NCI-H128 (cell line): ENCODE results near the gene MRFAP1L1.
"Not testable (repeated sequence)": the region's sequence is repeated elsewhere in the genome, so short reads cannot be mapped to it uniquely, and the experiment has no call there.

Source experiments
- DNase-seq: peaks from one replicate; lab custom pipeline; 2025; ENCODE audit not compliant: unreplicated experiment; lab: John Stamatoyannopoulos, UW

Gene MRFAP1L1

DNA sequence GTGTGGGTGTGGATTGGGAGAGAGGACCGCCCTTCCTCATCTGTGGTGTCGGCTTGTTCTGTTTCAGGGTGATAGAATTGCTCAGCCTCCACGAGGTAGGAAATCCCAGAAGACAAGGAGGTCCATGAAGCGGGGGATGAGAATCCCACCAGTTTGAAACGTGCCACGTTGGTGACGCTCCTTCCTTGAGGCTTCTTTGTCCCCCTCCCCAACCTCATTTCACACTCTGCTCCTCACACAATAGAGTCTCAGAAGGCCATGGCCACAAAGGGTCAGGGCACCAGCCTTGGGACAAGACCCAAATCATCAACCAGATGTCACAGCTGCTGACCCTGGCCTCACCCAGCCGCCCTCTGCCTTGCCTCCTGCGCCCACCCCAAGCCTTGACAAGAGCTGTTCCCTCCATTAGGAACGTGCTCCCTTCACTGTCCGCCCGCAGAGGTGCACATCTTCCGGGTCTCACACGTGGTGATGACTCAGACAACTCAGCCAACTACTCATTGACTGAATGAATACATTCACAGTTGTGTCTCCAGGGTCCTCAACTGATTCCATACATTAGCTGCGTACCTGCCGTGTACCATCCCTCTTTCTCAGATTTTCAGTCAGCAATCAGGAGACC, 24.6 kb upstream of the MRFAP1L1 start:
- DNase-seq, result no peak

DNA sequence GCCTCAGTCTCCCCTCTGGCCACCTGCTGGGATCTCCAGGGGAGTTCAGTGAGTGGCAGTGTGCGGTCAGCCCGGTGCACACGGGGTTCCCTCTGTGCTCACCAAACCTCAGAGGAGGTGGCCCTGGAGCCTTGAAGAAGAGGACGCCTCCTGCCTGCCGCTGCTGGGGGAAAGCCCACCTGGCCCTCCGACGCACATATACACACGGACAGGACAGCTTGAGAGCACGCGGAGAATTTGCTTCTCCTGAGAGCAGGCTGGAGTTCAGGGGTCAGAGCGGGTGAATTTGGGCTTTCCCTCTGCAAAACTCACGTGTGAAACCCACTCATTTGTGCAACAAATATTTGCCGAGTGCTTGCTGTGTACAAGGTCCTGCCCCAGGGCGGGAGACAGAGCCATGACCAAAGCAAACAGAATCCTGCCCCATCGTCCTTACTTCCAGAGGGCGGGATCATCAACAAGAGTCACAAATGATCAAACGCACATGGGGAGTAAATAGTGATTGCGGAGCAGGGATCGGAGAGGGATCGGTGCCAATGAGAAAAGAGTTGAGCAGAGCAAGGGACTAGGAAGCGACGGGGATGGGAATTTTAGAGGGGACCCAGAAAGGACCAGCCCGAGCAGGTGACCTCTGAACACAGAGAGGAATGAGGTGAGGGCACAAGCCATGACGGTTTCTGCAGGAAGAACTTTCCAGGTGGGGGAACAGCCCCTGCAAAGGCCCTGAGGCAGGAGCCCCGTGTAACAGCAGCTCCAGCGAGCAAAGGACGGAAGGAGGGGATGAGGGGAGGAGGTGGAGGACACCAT, 23.9 kb upstream of the MRFAP1L1 start:
- no peak for DNase-seq

DNA sequence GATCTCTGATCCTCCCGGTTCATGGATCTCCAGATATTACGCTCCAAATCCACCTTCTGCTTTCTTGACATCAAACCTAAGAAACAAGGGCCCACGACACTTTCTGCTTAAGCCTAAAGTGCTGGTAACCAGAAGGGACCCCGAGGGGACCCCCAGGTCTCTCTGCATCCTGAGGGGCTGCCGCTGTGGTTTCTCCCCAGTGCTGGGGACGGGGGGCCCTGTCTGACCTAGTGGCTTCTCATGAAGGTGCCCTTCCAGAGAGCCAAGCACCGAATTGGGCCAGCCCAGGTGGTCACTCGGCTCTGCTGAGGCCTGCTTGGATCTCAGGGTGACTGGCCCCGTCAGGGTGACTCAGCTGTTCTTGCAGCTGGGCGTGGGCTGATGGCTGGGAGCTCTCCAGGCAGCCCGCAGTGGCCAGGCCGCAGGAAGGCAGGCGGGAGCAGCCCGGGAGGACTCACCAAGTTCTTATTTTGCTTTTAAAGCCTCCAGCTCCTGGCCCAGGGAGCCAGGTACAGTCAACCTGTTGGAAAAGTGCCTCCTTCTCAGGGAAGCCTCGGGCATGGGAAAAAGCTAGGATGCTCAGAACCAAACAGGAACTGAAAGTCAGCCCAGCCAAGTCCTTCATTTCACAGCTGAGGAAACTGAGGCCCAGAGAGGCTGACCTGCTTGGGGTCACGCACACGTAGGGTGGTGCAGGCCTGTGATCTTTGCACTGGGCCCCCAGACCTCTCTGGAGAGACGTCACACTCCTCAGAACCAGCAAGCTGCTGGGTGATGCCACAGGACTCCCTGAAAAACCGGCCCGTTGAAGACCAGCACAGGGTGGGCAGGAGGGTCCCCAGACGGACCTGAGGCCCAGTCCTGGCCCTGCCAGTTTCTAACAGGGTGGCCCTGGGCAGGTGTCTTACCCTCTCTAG, 23.0 kb upstream of the MRFAP1L1 start:
- no peak for DNase-seq

DNA sequence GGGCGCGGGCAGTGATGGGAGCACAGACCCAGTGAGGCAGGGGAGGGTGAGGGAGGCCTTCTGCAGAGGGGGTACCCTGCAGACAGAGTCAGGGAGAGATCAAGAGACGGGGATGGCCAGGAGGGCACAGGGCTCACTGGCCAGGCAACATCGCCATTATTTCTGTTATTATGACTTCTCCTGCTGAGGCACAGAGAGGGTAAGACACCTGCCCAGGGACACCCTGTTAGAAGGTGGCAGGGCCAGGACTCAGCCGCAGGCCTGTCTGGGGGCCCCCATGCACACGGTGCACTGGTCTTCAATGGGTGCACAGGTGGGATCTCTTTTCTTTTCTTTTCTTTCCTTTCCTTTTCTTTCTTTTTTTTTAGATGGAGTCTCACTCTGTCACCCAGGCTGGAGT, 22.1 kb upstream of the MRFAP1L1 start:
- DNase-seq, result no peak

DNA sequence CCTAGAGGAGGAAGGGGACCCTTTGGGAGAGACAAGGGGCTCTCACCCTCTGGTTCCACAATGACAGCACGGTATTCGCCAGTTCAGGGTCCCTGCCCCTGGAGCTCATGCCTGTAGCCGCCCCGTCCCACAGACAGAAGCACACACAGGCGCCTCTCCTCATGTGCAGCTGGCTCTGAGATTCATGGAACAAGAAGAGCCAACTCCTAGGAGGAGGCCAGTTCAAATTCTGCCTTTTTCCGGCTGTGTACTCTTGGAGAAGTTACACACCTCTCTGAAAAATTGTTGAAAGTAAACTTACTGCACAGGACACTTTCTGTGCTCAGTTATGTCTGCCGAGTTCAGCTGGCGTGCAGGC, 21.6 kb upstream of the MRFAP1L1 start:
- DNase-seq, result no peak

DNA sequence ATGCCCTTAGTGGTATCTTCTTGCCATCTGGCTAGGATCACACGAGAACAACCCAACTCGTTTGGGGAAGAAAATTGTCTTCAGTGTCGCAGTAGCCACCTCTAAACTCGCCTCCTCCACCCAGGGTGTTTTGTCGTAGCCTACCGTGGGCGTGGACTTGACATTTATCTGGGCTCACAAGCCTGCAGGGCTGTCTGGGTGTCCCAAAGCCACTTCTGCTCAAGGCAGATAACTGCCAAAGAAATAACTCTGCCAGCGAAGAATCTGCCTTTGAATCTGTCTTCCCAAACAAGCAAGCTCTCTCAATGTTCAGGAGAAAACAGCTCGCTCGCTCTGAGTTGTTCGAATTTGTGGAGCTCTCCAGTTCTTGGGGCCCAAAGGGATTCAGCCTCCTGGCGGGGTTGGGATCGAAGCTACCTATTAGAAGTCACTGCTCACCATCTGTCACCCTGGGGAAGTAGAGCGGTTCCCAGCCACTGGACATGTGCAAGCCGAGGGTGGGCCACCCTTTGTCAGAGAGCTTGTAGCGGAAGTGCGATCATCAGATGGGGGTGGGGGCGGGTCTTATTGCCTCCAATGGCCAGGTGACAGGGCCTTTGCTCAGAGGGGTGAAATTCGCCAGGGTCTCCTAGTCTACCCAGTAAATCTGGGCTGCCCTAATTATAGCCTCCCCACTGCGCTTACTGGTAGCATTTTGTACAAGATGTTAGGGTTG, 21.1 kb upstream of the MRFAP1L1 start:
- no peak for DNase-seq

DNA sequence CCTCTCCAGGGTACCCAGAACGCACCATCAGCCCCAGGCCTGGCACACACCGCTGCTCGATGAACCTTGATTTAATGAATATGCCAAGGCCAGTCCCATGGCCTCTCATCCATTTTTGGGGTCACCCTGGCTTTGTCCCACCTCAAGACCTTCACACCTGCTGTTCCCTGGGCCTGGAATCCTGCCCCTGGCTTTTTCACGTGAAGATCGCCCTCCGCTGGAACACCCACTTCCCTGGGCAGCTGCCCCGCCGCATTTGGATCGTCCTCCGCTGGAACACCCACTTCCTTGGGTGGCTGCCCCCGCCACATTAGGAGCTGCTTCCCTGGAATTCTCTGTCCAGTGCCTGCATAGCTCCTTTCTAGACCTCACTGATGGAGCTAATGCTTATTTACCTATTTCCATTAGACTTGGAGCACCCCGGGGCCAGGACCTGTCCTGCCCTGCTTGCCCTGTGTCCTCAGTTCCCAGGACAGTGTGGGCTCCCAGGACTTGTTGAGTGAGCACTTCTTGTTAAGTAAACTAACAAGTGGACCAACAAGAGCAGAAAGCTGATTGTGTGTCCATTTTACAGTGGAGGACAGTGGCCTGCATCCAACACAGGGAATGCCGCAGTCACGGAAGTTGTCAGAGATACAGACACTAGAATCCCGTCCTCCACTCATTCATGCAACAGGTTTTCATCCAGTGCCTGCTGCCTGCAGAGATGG, 18.8 kb upstream of the MRFAP1L1 start:
- no peak for DNase-seq

DNA sequence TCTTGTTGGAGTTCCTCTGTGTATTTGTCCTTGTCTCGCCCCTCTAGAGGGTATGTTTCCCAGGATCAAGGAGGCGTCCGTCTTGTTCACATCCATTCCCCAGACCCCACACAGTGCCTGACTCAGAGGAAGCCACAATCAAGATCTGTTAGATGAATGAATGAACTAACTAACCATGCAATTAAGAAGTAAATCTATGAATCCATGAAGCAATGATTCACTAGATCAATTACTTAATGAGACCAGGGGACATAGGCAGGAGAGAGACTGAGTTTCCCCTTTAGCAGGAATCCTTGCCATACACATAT, 18.2 kb upstream of the MRFAP1L1 start:
- DNase-seq, result no peak

DNA sequence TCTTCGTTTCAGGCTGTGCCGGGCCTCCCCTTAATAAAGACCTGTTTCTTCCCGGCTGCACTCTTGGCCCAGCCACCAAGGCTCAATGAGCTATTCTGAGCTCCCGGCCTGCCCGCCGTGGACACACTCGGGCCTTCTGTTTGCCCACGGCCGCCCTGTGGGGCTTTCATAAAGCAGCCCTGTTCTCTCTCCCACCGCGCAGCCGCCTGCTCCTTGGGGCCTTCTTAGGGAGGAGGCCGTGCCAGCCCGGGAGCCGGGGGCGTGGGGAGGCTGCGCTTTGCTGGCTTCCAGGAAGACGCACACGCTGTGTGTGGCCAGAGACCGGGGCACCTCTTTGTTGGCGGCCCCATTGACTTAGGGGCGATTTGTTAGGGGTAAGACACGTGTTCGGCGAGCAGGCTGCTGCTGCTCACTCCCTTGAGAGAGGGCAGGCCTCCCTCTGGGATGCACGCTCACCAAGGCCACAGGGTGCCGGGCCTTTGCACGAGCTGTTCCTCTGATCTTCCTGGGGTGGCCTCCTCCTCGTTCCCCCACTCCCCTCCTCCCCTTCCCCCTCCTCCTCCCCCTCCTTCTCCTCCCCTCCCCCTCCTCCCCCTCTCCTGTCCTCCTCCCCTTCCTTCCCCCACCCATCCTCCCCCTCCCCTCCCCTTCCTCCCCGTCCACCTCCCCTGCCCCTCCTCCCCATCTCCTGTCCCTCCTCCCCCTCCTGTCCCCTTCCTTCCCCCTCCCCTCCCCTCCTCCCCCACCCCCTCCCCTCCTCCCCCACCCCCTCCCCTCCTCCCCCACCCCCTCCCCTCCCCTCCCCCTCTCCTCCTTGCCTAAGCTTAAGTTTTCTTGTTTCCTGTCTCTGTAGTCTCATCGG, 17.6 kb upstream of the MRFAP1L1 start:
- DNase-seq, result no peak

DNA sequence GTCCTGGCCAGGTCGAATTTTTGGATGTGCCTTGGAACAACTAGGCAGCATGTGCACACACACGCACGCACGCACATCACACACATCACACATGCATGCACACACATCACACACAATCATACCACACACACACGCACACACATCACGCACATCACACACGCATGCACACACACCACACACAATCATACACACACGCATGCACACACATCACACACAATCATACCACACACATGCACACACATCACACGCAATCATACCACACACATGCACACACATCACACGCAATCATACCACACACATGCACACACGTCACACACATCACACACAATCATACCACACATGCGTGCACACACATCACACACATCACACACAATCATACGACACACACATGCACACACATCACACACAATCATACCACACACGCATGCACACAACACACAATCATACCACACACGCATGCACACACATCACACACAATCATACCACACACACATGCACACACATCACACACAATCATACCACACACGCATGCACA, 15.8 kb upstream of the MRFAP1L1 start:
- DNase-seq, result not testable (repeated sequence)

DNA sequence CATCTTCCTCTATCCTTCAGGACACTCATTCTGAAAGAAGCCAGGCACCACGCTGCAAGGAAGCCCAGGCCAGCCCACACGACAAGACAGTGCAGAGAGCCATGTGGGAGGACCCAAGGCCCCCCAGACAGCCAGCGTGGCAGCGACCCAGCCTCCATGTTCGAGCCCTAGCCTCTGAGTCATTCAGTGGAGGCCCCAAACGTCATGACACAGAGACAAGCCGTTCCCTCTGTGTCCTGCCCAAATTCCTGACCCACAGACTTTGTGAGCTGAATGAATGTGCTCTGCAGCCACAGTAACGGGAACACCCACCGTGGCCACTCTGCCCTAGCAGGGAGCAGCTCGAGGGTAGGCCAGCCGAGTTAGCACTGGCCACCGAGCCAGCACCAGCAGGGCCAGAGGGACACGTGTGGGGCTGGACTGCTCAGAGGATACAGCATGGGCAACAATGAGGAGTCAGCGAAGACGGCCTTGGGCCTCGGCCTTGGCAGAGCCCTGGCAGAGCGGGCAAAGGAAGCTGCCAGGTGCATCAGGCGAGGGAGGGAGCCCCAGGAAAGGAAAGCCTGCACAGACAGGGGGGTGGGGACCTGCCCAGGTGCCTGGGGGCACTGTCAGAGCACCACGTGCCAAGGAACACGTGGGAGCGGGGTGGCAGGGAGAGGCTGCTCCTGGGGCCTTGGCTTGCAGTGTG, 14.9 kb upstream of the MRFAP1L1 start:
- no peak for DNase-seq

DNA sequence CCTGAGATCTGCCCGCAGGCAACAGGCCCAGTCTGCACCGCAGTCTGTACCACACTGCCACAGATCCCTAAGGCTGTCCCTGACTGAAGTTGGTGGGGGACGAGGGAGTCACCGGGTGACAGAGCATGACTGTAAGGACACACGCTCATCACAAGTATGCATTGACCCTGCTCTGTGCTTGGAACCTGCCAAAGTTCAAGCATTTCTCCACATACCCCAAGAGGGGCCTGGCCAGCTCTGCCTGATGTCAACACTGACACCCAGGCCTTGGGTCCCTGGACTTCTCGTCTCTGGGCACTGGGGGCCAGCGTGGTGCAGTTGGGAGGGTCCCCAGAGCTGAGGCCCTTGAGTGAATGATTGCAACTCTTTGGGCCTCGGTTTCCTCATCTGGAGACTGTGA, 14.2 kb upstream of the MRFAP1L1 start:
- no peak for DNase-seq

DNA sequence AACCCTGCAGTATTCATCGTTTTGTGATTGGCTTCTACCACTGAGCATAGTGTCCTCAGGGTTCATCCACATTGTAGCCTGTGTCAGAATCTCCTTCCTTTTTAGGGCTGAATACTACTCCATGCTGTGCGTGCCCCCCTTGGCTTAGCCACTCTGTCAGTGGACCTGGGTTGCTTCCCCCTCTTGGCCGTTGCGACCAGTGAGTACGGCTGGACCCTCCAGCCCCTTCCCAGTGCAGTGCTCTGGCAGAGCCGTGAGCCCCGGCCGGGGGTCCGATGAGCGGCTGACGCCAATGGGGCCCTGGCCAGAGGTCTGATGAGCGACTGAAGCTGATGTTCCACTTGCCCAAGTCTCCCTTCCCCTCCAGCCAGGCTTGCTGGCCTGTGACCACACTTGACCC, 13.2 kb upstream of the MRFAP1L1 start:
- no peak for DNase-seq

DNA sequence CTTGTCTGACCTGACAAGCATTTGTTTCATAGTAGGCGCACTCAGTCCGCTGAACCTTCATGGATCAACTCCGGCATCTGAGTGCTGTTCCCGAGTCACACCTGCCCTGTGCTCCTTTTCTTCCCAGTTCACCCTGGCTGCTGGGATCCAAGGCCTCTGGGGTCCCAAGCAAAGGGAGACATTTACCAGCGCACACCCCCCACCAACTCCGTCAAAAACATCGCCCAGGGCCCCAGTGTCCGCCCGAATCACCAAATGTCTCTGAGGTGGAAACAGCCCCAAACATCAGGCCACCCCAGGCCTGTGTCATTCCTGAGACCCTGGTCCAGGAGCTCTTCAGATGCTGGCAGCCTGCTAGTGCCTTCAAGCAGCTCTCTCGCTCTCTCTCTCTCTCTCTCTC, 11.5 kb upstream of the MRFAP1L1 start:
- no peak for DNase-seq

DNA sequence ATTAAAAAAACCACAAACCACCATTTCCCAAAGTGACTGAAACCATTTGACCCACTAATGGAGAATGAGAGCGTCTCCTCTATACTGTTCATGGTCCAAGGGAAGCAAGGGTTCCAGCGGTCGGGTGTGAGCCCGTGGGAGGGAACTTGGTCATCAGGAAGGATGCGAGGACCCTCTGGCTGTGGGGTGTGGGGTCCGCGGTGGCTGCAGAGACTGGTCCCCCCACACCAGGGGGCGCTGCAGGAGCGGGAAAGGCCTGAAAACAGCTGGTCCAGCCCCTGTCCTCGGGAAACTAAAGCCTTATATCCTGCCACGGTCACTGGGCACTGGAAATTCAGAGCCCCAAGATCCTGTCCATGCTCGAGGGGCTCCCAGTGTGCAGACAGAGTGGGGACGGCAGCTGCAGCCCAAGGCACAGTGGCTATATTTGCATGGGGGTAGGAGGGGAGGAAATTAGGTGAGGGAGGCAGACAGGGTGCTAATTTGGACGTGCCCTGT, 10.6 kb upstream of the MRFAP1L1 start:
- peak; percentile 57 for DNase-seq

DNA sequence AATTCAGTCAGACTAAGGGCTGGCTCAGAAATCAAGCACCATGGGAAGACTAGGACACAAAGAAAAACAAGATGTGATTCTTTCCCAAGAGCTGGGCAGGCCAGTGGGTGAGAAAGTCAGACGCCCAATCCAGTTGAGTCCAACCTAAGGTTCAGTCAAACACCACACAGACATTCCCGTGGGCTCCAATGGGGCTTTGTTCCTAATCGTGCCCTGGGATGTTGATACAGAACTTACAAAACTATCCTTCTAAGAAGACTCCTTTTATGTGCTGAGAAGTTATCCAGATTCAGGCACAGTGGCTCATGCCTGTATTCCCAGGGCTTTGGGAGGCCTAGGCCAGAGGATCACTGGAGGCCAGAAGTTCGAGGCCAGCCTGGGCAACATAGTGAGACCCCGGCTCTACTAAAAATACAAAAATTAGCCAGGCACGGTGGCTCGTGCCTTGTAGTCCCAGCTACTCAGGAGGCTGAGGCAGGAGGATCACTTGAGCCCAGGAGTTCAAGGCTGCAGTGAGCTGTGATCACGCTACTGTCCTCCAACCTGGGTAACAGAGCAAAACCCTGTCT, 10.0 kb upstream of the MRFAP1L1 start:
- DNase-seq, result no peak

DNA sequence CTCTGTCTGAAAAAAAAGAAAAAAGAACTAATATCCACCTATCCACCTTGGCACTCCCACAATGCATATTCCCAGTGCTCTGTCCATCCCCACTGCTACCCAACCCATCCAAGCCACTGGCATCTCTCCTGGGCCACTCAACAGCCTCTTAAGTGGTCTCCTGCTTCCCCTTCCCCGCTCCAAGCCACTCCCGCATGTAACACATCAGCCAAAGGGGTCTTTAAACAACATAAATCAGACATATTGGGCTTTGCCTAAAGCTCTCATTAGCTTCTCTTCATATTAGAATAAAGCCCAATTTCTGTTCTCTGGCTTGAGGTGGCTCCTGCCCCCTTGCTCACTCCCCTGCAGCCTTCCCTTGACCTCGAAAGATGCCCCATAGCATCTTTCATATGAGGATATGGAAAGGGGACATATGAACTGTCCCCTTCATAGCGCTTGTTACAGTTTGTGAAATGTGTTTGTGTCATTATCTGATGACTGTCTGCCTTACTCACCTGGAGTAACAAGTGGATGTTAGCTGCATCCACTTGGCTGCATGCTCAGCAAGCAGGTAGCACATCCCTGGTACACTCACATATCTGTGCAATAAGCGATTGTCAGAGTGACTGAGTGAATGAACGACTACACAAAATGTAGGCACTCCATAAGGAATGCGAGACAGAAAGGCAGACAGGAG, 9.4 kb upstream of the MRFAP1L1 start:
- no peak for DNase-seq
